Suprapubic skin (tissue), 4 donors: ENCODE measurements around the gene PXT1. TPM values are rescaled to one million over a fixed set of nuclear protein-coding genes. Genes with fewer than 3 reads are reported as not detected.

Source experiments
- DNase-seq, 2 donors: peaks; one replicate each; pipeline ENCODE4 v3.0.0-alpha.2; 2019; ENCODE audit warnings: low spot score in 2 of 2
- H3K27ac ChIP-seq: fragments of 200-600 bp; sonication (generic); one replicate; pipeline ENCODE4 v1.5.1; 2019
- H3K27me3 ChIP-seq: fragments of 200-600 bp; sonication (generic); one replicate; pipeline ENCODE4 v1.5.1; 2019
- H3K36me3 ChIP-seq: fragments of 200-600 bp; sonication (generic); one replicate; pipeline ENCODE4 v1.5.1; 2019
- H3K4me1 ChIP-seq: fragments of 200-600 bp; sonication (generic); one replicate; pipeline ENCODE4 v1.5.1; 2019
- H3K4me3 ChIP-seq: fragments of 200-600 bp; sonication (generic); one replicate; pipeline ENCODE4 v1.5.1; 2019; ENCODE audit warnings: mild to moderate bottlenecking
- H3K9me3 ChIP-seq: fragments of 200-600 bp; sonication (generic); one replicate; pipeline ENCODE4 v1.5.1; 2019
- CTCF ChIP-seq, 2 donors: fragments of 200-600 bp in 1 of 2; fragments of 450-650 bp in 1 of 2; sonication (generic) in 1 of 2; IDR thresholded peaks; one replicate each; pipeline ENCODE4 v1.5.1; 2016 to 2019; ENCODE audit warnings: antibody characterized with exemption in 2 of 2, mild to moderate bottlenecking in 1 of 2, moderate library complexity in 1 of 2
- EP300 ChIP-seq: sonication (generic); formaldehyde crosslinking; IDR thresholded peaks from one replicate; pipeline ENCODE4 v1.6.1; 2017; ENCODE audit warnings: antibody characterized with exemption
- POLR2A ChIP-seq, 2 donors: fragments of 450-650 bp; IDR thresholded peaks; one replicate each; pipeline ENCODE4 v1.6.1; 2017; ENCODE audit warnings: antibody characterized with exemption in 2 of 2, mild to moderate bottlenecking in 2 of 2, moderate library complexity in 2 of 2
- POLR2AphosphoS5 ChIP-seq, 3 donors: sonication (generic); formaldehyde crosslinking; IDR thresholded peaks; one replicate each; pipeline ENCODE4 v1.6.1; 2017; ENCODE audit warnings: antibody characterized with exemption in 3 of 3
- WGBS: methylation state at CpG from one replicate; pipeline ENCODE4 v1.1.5; 2018; 5-methylcytosine and 5-hydroxymethylcytosine counted together
- total RNA-seq, 4 donors: library from RNA; depleted of rRNA; stranded (reverse); fragments of >200 nt; gene quantifications; one replicate each; pipeline ENCODE4 v1.1.0, GENCODE V29; 2016

The PXT1 gene
- total RNA-seq, 4 donors from 2014 or later, result not detected

GRCh38 chr6:36380166-36380565 is 62.5 kb downstream of the PXT1 start:
- Histone ChIP-seq H3K9me3 (no peaks in the 10 kb centered on the region), H3K4me1 (peaks cover 7% of the 10 kb centered on the region), H3K4me3 (no peak overlapping the region), H3K27ac (no peak overlapping the region), H3K27me3 (no peaks in the 10 kb centered on the region), H3K36me3 (no peaks in the 10 kb centered on the region)
- WGBS, result 91% methylated on average over 4 of the region's 4 CpGs
- TF ChIP-seq POLR2AphosphoS5 (IDR thresholded peaks at IDR 0.05) (no peak), EP300 (no peak), CTCF (IDR thresholded peaks at IDR 0.05) (no peak), POLR2A (IDR thresholded peaks at IDR 0.05) (no peak)
- no peak for DNase-seq

DNA sequence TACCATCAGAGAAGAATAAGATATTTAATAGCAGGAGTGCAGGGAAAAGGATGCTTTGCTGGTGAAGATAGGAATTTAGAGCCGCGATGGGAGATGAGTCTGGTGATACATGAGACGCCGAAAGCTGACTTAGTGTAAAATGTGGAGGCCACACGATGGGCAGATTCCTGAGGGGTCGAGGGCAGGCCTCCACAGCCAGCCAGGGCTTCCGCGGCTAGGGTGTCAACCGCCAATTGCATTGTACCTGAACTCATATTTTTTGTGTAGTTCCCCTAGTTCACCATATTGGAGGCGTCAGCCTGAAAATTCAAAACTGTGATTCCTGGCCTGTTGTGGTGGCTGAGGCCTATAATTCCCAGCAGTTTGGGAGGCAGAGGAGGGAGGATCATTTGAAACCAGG is 63.7 kb downstream of the PXT1 start:
- DNase-seq, result peak; percentile 27 to 69
- H3K4me1 ChIP-seq, result peaks cover 12% of the 10 kb centered on the region
- H3K36me3 ChIP-seq, result no peaks in the 10 kb centered on the region
- H3K4me3 ChIP-seq, result no peak overlapping the region
- 90% methylated on average over 10 of the region's 10 CpGs for whole genome bisulfite sequencing
- no peak overlapping the region for H3K27ac ChIP-seq
- TF ChIP-seq EP300 (no peak), POLR2A (IDR thresholded peaks at IDR 0.05) (no peak), POLR2AphosphoS5 (IDR thresholded peaks at IDR 0.05) (no peak), CTCF (IDR thresholded peaks at IDR 0.05) (no peak)
- H3K27me3 ChIP-seq, result no peaks in the 10 kb centered on the region
- H3K9me3 ChIP-seq, result no peaks in the 10 kb centered on the region

DNA sequence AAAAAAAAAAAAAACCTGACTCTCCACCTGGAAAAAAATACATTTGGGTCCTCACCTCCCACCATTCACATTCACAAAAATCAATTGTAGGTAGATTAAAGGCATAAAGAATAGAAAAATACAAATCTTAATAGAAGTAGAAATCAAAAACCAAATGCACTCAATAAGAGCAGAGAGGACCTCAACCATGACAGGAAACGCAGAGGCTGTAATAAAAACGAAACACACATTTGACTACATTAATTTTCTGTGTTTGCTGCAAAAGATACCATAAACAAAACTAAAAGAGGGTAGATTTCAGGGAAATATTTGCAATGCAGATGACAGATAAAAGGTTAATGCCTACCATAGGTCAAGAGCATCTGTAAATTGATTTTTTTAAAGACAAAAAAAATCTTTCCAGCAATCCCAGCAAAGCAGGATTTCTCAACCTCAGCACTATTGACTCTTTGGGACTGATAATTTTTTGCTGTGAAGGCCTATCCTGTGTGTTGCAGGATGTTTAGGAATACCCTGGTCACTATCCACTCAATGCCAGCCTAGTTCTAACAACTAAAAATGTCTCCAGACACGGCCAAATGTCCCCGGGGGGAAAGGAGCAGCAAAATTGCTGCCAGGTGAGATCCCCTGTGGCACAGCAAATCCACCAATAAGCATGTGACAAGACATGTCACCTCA is 64.3 kb downstream of the PXT1 start:
- Histone ChIP-seq H3K9me3 (no peaks in the 10 kb centered on the region), H3K4me1 (peaks cover 17% of the 10 kb centered on the region), H3K27ac (no peak overlapping the region), H3K27me3 (no peaks in the 10 kb centered on the region), H3K4me3 (no peak overlapping the region), H3K36me3 (no peaks in the 10 kb centered on the region)
- no peak for TF ChIP-seq EP300
- TF ChIP-seq CTCF (IDR thresholded peaks at IDR 0.05), result no peak
- TF ChIP-seq POLR2A (IDR thresholded peaks at IDR 0.05), result no peak
- no peak for TF ChIP-seq POLR2AphosphoS5 (IDR thresholded peaks at IDR 0.05)
- no peak for DNase-seq
- WGBS, result 86% methylated on average over 4 of the region's 4 CpGs

GRCh38 chr6:36377594-36377993 is 65.1 kb downstream of the PXT1 start:
- Histone ChIP-seq H3K4me1 (peaks cover 17% of the 10 kb centered on the region), H3K9me3 (no peaks in the 10 kb centered on the region), H3K36me3 (no peaks in the 10 kb centered on the region), H3K4me3 (no peak overlapping the region), H3K27me3 (no peaks in the 10 kb centered on the region), H3K27ac (no peak overlapping the region)
- DNase-seq, result peak in 1 of 2 donors; percentile 75
- 25% methylated on average over 5 of the region's 5 CpGs for WGBS
- TF ChIP-seq POLR2AphosphoS5 (IDR thresholded peaks at IDR 0.05) (no peak), POLR2A (IDR thresholded peaks at IDR 0.05) (no peak)

DNA sequence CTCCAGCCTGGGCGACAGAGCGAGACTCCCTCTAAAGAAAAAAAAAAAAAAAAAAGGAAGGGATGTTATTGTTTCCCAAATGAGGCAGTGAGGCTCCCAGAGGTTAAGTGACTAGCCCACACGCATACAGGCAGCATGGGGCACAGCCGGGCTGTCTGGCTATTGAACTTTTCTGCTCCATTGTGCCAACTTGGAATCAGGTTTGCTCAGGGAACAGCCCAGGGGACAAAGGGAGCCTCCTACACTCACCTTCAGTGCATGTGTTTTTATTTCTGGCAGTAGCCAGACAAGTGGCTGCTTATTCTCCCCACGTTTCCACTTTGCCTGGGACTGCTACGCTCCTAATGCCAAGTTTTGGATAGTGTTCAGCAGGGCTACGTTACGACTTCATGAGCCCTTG is 65.9 kb downstream of the PXT1 start:
- DNase-seq, result peak in 1 of 2 donors; percentile 35
- no peak for TF ChIP-seq CTCF (IDR thresholded peaks at IDR 0.05)
- TF ChIP-seq POLR2AphosphoS5 (IDR thresholded peaks at IDR 0.05), result no peak
- TF ChIP-seq POLR2A (IDR thresholded peaks at IDR 0.05), result no peak
- TF ChIP-seq EP300, result no peak
- H3K27ac ChIP-seq, result no peak overlapping the region
- no peaks in the 10 kb centered on the region for H3K27me3 ChIP-seq
- H3K4me1 ChIP-seq, result peaks cover 17% of the 10 kb centered on the region
- no peak overlapping the region for H3K4me3 ChIP-seq
- no peaks in the 10 kb centered on the region for H3K9me3 ChIP-seq
- 83% methylated on average over 8 of the region's 8 CpGs for WGBS
- no peaks in the 10 kb centered on the region for H3K36me3 ChIP-seq

DNA sequence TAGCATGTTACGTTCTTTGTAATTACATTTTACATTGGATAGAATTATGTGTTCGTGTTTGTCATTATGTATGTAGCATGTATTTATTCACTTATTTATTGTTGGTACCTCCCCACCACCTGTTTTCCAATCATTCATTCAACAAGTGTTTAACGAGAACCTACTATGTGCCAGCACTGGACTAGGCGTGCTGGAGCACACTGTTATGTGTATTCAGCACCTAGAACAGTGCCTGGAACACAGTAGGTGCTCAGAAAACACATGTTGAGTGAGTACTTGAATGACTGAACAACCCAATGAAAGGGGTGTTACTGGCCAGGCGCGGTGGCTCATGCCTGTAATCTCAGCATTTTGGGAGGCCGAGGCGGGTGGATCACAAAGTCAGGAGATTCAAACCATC is 66.5 kb downstream of the PXT1 start:
- WGBS, result 96% methylated on average over 8 of the region's 8 CpGs
- H3K4me3 ChIP-seq, result no peak overlapping the region
- H3K36me3 ChIP-seq, result no peaks in the 10 kb centered on the region

More for the DNA sequence above, 66.5 kb downstream of the PXT1 start:
- Histone ChIP-seq H3K27ac (no peak overlapping the region), H3K4me1 (peaks cover 17% of the 10 kb centered on the region), H3K9me3 (no peaks in the 10 kb centered on the region), H3K27me3 (no peaks in the 10 kb centered on the region)
- DNase-seq, result no peak
- TF ChIP-seq POLR2A (IDR thresholded peaks at IDR 0.05) (no peak), POLR2AphosphoS5 (IDR thresholded peaks at IDR 0.05) (no peak), EP300 (no peak), CTCF (IDR thresholded peaks at IDR 0.05) (no peak)
